HUES64 (cell line): Measurements from ENCODE around the gene U2AF2.

Experiments used
- H3K27ac ChIP-seq: 2 replicates; pipeline ENCODE4 v1.7.0; 2013; ENCODE audit warnings: low read depth, low read length, inconsistent platforms
- H3K27me3 ChIP-seq: 2 replicates; pipeline ENCODE4 v1.6.1; 2013; ENCODE audit warnings: mild to moderate bottlenecking, low read length; ENCODE audit not compliant: insufficient read depth
- H3K36me3 ChIP-seq: 2 replicates; pipeline ENCODE4 v1.6.1; 2013; ENCODE audit warnings: mild to moderate bottlenecking, low read length; ENCODE audit not compliant: insufficient read depth
- H3K4me1 ChIP-seq: 2 replicates; pipeline ENCODE4 v1.6.1; 2013; ENCODE audit warnings: mild to moderate bottlenecking, low read length, moderate library complexity; ENCODE audit not compliant: insufficient read depth
- H3K4me3 ChIP-seq: 2 replicates; pipeline ENCODE4 v1.5.1; 2013; ENCODE audit warnings: mild to moderate bottlenecking, low read length, moderate library complexity
- H3K9ac ChIP-seq: 2 replicates; pipeline ENCODE4 v1.6.1; 2013; ENCODE audit warnings: mild to moderate bottlenecking, low read depth, low read length
- H3K9me3 ChIP-seq: 2 replicates; pipeline ENCODE4 v1.6.1; 2013; ENCODE audit warnings: low read depth, low read length; ENCODE audit not compliant: insufficient read depth
- WGBS: fragments of 150-250, 120-280 bp; methylation state at CpG from one replicate; pipeline ENCODE4 v1.1.7; 2013; ENCODE audit warnings: missing lambda C conversion rate; 5-methylcytosine and 5-hydroxymethylcytosine counted together

U2AF2 gene

DNA sequence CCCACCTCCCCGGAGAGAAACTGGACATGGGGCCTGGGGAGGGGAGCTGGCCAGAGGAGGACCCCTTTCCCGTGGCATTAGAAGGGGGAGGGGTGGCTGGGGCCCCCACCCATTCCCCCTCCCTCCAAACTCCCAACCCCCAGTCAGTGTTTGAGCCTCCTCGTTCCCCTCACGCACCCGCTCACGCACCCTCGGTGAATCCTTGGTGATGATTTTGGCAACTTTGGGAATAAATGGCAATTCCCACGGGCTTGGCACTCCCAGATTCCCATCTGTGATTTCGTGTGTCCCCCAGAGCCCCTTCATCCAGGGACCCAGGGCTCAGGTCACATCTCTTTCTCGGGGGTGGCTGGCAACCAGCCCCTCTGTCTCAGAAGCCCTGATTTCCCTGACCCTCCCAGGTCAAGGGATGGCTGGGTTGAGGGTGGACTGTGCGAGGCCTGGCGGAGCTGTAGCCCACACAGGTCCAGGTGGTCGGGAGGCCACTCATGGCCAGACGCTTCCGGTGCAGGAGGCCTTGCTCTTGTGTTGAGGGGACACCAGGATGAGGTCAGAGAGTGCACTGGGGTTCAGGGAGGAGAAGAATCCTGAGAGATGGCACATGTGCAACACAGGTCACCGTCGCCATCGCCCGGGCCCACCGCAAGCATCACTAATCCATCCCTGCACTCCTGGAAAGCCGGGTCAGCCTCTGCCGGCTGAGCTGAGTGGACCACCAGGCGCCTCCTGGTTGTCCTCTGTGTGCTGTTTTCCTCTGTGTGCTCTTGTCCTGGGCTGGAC lies 40.9 kb downstream of the U2AF2 start:
- Histone ChIP-seq H3K9ac (no peak overlapping the region), H3K27me3 (no peaks in the 10 kb centered on the region), H3K9me3 (no peaks in the 10 kb centered on the region), H3K27ac (no peak overlapping the region), H3K4me1 (no peaks in the 10 kb centered on the region), H3K36me3 (peaks cover 64% of the 10 kb centered on the region), H3K4me3 (no peak overlapping the region)
- WGBS: 96% methylated on average over 21 of the region's 23 CpGs

DNA sequence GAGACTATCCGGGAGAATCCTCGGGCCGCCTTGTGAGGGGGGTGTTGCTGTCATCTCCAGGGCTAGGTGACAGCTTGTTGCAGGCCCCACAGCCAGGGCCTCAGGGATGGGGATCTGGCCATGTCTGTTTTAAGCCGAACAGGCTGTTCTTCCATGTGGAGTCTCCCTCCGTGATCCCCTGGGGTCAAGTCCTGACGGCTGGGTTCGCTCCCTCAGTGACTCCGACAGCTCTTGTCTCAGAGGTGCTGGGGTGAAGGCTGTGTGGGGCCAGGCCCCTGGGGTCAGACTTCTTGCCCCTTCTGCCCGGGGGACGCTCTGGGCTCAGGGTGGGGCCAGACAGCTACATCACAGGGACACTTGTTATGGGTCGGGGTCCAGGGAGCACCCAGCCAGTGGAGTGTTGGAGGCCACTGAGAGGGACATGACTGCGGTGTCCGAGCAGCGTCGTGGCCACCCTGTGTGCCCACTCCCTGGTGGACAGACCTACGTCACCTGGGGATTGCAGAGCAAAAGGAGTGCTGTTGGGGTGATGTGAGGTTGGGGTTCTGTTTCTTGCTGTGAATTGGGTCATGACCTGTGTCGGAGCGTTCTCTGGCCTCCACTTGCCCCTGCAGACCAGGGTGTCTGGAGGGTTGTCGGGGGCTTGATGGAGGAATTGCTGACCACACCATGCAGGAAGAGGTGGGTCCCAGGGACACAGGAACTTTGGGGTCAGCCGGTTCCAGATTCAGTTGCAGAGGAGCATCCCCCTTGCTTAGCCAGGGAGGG lies 41.6 kb downstream of the U2AF2 start:
- no peaks in the 10 kb centered on the region for H3K9me3 ChIP-seq
- no peak overlapping the region for H3K4me3 ChIP-seq
- H3K27me3 ChIP-seq: no peaks in the 10 kb centered on the region
- whole genome bisulfite sequencing: 96% methylated on average over 20 of the region's 20 CpGs
- H3K4me1 ChIP-seq: no peaks in the 10 kb centered on the region
- H3K27ac ChIP-seq: no peak overlapping the region
- H3K36me3 ChIP-seq: peaks cover 62% of the 10 kb centered on the region
- no peak overlapping the region for H3K9ac ChIP-seq

DNA sequence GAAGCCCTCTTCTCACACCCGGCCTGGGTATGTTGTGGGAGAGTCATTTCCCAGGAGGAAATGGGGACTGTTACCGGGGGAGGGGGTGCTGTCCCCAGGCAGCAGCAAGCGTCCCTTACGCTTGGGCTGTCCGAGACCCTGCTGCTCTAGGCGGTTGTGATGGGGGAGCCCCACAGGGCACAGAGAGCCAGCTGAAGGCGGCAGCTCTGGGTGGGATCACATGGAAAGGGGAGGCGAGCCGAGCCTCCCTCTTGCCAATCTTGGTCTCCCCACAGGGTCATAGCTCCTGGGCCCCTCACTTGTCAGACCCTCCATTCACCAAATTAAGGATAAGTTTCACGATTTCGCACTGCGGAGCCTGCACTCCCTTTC lies 42.2 kb downstream of the U2AF2 start:
- H3K27ac ChIP-seq: no peak overlapping the region
- no peak overlapping the region for H3K4me3 ChIP-seq
- H3K9me3 ChIP-seq: no peaks in the 10 kb centered on the region
- no peak overlapping the region for H3K9ac ChIP-seq
- whole genome bisulfite sequencing: 98% methylated on average over 12 of the region's 12 CpGs
- H3K27me3 ChIP-seq: no peaks in the 10 kb centered on the region
- peaks cover 57% of the 10 kb centered on the region for H3K36me3 ChIP-seq
- H3K4me1 ChIP-seq: no peaks in the 10 kb centered on the region

DNA sequence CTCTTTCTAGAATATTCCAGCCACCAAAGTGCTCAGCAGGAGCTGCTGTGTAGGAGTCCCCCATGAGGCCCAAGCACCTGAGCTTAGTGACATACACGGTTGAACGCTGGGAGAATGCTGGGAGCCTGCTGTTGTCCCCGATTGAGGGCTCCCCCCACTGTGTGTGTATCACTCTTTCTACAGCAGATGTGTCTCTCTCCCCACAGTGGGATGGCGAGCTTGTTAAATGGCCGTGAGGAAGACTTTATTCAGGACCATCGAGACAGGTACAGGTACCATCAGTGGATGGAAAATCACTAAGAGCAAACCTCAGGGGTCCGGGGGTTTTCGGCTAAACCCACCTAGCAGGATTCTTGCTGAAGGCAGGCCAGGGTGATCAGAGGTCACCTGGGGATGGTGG lies 42.9 kb downstream of the U2AF2 start:
- Histone ChIP-seq H3K4me1 (no peaks in the 10 kb centered on the region), H3K9ac (no peak overlapping the region), H3K27me3 (no peaks in the 10 kb centered on the region), H3K36me3 (peaks cover 57% of the 10 kb centered on the region), H3K27ac (no peak overlapping the region), H3K4me3 (no peak overlapping the region), H3K9me3 (no peaks in the 10 kb centered on the region)
- 96% methylated on average over 8 of the region's 8 CpGs for WGBS

DNA sequence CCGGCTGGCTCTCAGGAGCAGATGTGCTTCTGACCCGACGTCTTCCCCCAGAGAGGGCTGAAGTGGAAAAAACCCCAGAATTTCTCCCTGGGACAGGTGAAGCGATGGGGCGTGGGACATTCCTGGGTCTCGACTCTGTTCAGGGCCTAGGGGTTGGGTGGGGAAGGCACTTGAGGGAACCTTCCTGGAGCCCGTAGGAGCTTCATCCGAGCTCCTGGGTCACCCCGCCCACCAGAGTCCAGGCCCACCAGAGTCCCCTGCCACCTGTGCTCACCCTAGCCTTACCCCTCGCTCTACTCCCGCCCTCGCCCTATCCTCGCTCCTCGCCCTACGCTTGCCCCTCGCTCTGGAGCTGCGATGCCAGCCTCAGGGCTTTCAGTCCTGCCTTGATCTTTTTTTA lies 43.4 kb downstream of the U2AF2 start:
- no peak overlapping the region for H3K27ac ChIP-seq
- H3K9me3 ChIP-seq: no peaks in the 10 kb centered on the region
- H3K4me3 ChIP-seq: no peak overlapping the region
- WGBS: 95% methylated on average over 17 of the region's 17 CpGs
- H3K36me3 ChIP-seq: peaks cover 52% of the 10 kb centered on the region
- no peaks in the 10 kb centered on the region for H3K4me1 ChIP-seq
- no peak overlapping the region for H3K9ac ChIP-seq
- H3K27me3 ChIP-seq: no peaks in the 10 kb centered on the region

DNA sequence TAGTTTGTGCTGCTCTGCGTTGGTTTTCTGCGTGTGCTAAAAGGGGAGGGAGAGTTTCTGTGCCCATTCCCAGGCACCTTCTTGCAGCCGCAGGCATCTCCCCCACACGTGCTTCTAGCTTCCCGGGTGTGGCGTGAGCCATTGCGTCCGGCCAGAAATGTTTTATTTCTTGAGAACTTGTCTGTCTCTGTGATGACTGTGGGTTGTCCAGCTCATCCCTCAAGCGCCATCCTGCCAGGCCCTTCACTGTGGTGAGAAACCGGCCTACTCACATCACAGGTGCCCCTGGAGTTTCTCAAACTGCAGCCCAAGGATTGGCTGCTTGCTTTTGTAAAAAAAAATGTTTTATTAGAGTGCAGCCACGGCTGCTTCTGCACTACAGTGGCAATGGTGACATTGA lies 44.4 kb downstream of the U2AF2 start:
- Histone ChIP-seq H3K27me3 (no peaks in the 10 kb centered on the region), H3K4me3 (no peak overlapping the region), H3K4me1 (no peaks in the 10 kb centered on the region), H3K36me3 (peaks cover 44% of the 10 kb centered on the region), H3K27ac (no peak overlapping the region), H3K9ac (no peak overlapping the region), H3K9me3 (0 out of 2 replicates have a peak, but pooled peaks cover 2% of the 10 kb centered on the region)
- WGBS: 96% methylated on average over 11 of the region's 11 CpGs

DNA sequence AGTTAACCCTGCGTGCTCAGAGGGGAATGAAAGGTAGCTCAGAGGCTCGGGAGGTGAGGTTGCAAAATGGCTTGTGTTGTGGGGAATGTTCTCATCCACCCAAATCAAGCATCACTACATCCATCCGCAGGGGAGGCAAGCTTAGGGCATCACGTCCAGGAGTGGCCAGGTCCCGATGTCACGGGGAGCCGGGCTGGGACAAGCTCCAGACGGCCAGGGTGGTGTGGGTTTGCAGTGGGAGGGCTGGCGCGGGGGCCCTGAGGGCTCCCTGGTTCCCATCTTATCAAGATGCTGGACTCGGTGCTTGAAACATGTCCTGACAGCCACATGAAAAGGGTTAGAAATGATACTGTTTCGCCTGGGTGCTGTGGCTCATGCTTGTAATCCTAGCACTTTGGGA lies 46.0 kb downstream of the U2AF2 start:
- no peaks in the 10 kb centered on the region for H3K4me1 ChIP-seq
- no peak overlapping the region for H3K4me3 ChIP-seq
- H3K9me3 ChIP-seq: 0 out of 2 replicates have a peak, but pooled peaks cover 2% of the 10 kb centered on the region
- peaks cover 41% of the 10 kb centered on the region for H3K36me3 ChIP-seq
- no peaks in the 10 kb centered on the region for H3K27me3 ChIP-seq
- WGBS: 96% methylated on average over 12 of the region's 12 CpGs
- no peak overlapping the region for H3K9ac ChIP-seq
- H3K27ac ChIP-seq: no peak overlapping the region

DNA sequence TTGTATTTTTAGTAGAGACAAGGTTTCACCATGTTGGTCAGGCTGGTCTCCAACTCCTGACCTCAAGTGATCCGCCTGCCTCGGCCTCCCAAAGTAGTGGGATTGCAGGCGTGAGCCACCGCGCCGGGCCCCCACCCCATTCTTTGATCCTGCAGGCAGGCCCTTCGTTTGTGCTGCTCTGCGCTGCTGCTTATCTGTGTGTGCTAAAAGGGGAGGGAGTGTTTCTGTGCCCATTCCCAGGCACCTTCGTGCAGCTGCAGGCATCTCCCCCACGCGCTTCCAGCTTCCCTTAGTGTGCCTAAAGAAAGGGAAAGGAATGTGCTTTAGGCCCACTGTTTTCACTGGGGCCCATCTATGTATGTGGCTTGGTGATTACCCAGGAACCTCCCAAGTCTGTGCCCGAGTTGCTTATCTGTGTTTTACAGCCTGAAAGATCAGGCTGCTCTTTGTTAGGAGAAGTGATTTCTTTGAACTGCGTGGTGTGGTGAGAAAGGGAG lies 47.3 kb downstream of the U2AF2 start:
- H3K27ac ChIP-seq: no peak overlapping the region
- H3K9ac ChIP-seq: no peak overlapping the region
- WGBS: 89% methylated on average over 13 of the region's 13 CpGs
- H3K36me3 ChIP-seq: peaks cover 27% of the 10 kb centered on the region; the same call in 1 of the 2 replicates
- no peak overlapping the region for H3K4me3 ChIP-seq
- H3K4me1 ChIP-seq: no peaks in the 10 kb centered on the region
- H3K9me3 ChIP-seq: peaks cover 2% of the 10 kb centered on the region; the same call in 1 of the 2 replicates
- no peaks in the 10 kb centered on the region for H3K27me3 ChIP-seq

DNA sequence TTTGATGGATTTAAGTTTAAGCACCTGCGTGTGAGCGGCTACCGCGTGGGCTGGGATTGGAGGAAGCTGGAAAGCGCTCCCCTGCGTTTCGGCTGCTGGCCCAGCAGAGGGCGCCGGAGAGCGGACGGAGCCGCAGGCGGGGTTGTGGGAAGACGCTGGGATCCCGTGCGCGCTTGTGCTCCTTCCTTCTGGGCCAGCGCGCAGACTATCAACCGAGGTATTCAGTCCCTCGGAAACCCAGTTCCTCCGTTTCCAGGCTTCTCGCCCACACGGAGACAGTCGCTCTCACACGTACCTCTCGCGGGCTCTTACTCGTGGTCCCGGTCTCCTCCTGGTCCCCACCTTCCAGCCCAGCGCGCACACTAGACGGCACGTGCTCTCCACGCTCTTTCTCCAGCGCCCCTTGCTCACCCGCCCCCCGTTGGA lies 49.0 kb downstream of the U2AF2 start:
- no peak overlapping the region for H3K9ac ChIP-seq
- no peaks in the 10 kb centered on the region for H3K27me3 ChIP-seq
- H3K9me3 ChIP-seq: peaks cover 16% of the 10 kb centered on the region
- H3K4me3 ChIP-seq: no peak overlapping the region
- WGBS: 74% methylated on average over 38 of the region's 38 CpGs
- H3K27ac ChIP-seq: no peak overlapping the region
- peaks cover 21% of the 10 kb centered on the region; the same call in 1 of the 2 replicates for H3K36me3 ChIP-seq
- H3K4me1 ChIP-seq: no peaks in the 10 kb centered on the region

DNA sequence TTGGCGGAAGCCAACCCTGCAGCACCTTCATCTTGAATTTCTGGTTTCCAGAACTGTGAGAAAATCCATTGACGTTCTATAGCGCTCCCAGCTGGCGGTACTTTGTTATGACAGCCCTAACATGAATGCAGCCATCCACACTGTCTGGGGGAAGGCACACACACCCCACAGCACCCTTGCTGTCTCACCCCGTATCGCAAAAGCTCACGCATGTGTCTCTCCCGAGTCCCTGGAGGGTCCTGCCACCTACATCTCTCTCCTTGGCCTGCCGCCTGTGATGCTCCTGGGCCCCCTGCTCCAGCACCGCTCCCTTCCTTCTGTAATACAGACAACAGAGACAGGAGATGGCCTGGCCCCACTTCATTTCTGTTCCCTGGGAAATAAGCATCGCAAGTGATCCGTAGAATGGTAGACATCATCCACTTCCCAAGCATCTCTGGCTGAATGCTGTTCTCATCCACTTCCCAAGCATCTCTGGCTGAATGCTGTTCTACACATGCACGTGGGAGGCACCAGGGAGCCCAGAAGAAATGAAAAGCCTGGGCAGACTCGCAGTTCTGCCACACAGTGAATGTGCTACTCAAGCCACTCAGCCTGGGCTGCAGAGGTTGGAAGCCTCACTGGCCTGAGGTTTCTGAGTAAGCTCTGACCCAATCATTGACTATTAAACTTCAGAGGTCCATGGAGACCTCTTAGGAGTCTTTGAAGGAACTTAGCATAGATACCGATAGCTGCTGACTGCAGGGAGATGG lies 49.8 kb downstream of the U2AF2 start:
- peaks cover 16% of the 10 kb centered on the region; the same call in 1 of the 2 replicates for H3K36me3 ChIP-seq
- peaks cover 17% of the 10 kb centered on the region for H3K9me3 ChIP-seq
- H3K9ac ChIP-seq: no peak overlapping the region
- no peaks in the 10 kb centered on the region for H3K4me1 ChIP-seq
- WGBS: 94% methylated on average over 15 of the region's 15 CpGs
- H3K27me3 ChIP-seq: no peaks in the 10 kb centered on the region
- H3K27ac ChIP-seq: no peak overlapping the region
- no peak overlapping the region for H3K4me3 ChIP-seq

DNA sequence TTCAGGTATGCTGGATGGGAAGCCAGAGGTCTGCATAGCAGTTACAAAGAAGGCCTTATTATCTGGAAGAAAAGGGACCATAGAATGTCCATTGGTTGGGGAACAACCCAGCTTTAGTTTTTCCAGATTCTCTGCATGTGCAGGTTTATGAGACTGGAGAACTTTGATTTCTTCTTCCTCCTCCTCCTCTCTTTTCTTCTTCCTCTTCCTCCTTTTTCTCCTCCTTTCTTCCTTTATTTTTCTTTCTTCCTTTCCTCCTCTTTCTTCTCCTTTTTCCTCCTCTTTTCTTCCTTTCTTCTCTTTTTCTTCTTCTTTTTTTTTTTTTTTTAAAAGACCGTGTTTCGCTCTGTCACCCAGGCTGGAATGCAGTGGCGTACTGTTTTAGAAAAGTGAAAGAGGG lies 51.1 kb downstream of the U2AF2 start:
- Histone ChIP-seq H3K9ac (no peak overlapping the region), H3K9me3 (peaks cover 25% of the 10 kb centered on the region), H3K4me3 (no peak overlapping the region), H3K4me1 (no peaks in the 10 kb centered on the region), H3K27me3 (no peaks in the 10 kb centered on the region), H3K27ac (no peak overlapping the region), H3K36me3 (peaks cover 9% of the 10 kb centered on the region; the same call in 1 of the 2 replicates)
- WGBS: 91% methylated on average over 3 of the region's 3 CpGs
